Endothelial cell (in vitro differentiated cells): Measurements from ENCODE around the gene MKRN3. TPM values are rescaled to one million over a fixed set of nuclear protein-coding genes. Genes with fewer than 3 reads are reported as not detected.

Experiments
- DNase-seq: peaks from one replicate; pipeline ENCODE4 v3.0.0; 2021; ENCODE audit warnings: low spot score
- H3K27ac Mint-ChIP-seq: one replicate; pipeline ENCODE4 v1.8.0; 2021; ENCODE audit warnings: mixed read lengths, inconsistent platforms; ENCODE audit not compliant: unreplicated experiment
- H3K27me3 Mint-ChIP-seq: one replicate; pipeline ENCODE4 v1.8.0; 2021; ENCODE audit warnings: mild to moderate bottlenecking, moderate library complexity, mixed read lengths, inconsistent platforms; ENCODE audit not compliant: unreplicated experiment
- H3K36me3 Mint-ChIP-seq: one replicate; pipeline ENCODE4 v1.8.0; 2021; ENCODE audit warnings: mild to moderate bottlenecking, low read depth, mixed read lengths, inconsistent platforms; ENCODE audit not compliant: unreplicated experiment
- H3K4me1 Mint-ChIP-seq: one replicate; pipeline ENCODE4 v1.8.0; 2021; ENCODE audit warnings: mild to moderate bottlenecking, mixed read lengths, inconsistent platforms; ENCODE audit not compliant: unreplicated experiment
- H3K4me3 Mint-ChIP-seq: one replicate; pipeline ENCODE4 v1.8.0; 2021; ENCODE audit warnings: mild to moderate bottlenecking, mixed read lengths, inconsistent platforms; ENCODE audit not compliant: unreplicated experiment
- H3K9me3 Mint-ChIP-seq: one replicate; pipeline ENCODE4 v1.8.0; 2021; ENCODE audit warnings: mixed read lengths, inconsistent platforms; ENCODE audit not compliant: unreplicated experiment
- CTCF ChIP-seq: fragments of 200-600 bp; sonication (generic); IDR thresholded peaks from one replicate; pipeline ENCODE4 v1.5.0; 2021; ENCODE audit warnings: antibody characterized with exemption; ENCODE audit not compliant: unreplicated experiment
- total RNA-seq: library from RNA; stranded (reverse); fragmentation: NEBNext Ultra II Directional; extraction: Animal tissue kit (Norgen Biotek cat#: 25700); gene quantifications from one replicate; pipeline ENCODE4 v1.2.1, GENCODE V29; 2021; ENCODE audit not compliant: unreplicated experiment

The MKRN3 gene
- total RNA-seq, 1 donor from 2014 or later, result 0.85 TPM

DNA sequence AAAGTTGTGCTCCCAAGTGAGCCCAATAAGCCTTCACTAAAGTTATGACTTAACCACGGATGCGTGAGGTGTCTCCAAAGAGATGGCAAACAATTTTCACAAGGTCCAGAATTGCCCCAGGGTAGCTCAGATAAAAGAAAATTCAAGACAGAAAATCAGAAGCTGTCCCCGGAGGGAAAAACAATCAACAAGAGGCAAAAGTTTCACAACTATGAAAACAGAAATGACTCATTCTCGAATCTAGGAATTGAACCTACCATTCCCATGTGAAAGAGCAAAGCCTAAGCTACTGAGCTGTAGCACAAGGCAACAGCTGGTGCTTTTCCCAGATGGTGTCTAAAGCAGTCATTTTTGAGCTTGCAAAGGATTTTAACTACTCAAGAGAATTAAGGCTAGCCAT is 33.5 kb upstream of the MKRN3 start:
- Mint-ChIP-seq H3K36me3 (no peaks in the 10 kb centered on the region), H3K27ac (no peak overlapping the region), H3K4me1 (no peaks in the 10 kb centered on the region), H3K9me3 (no peaks in the 10 kb centered on the region), H3K4me3 (no peak overlapping the region), H3K27me3 (peaks cover 1% of the 10 kb centered on the region)
- DNase-seq, result no peak
- TF ChIP-seq CTCF, result no peak

- no peak overlapping the region for H3K27ac Mint-ChIP-seq
- no peak overlapping the region for H3K4me3 Mint-ChIP-seq
- no peak for DNase-seq
- no peak for TF ChIP-seq CTCF
- H3K27me3 Mint-ChIP-seq, result peaks cover 1% of the 10 kb centered on the region
- no peaks in the 10 kb centered on the region for H3K36me3 Mint-ChIP-seq
- peaks cover 5% of the 10 kb centered on the region for H3K9me3 Mint-ChIP-seq
- no peaks in the 10 kb centered on the region for H3K4me1 Mint-ChIP-seq
Observed at GRCh38 chr15:23536659-23537058, 28.8 kb upstream of the MKRN3 start.

DNA sequence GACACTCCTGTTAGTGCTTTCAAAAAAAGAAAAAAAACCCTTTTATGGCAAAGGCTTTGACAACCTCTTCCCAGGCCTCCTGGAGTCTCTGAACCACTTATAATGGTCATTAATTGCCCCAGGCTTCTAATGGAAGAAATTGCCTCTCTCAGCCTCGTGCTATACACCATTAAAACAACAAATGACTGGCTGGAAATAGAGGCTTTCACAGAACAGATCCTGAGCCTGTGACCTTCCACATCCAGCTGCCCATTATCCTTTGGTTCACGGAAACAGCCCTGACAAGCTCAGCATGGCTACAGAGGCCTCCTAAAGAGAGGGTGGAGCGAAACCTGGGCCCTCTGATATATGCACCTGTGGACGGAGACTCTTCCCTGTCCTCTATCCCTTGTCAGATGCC is 26.8 kb upstream of the MKRN3 start:
- TF ChIP-seq CTCF, result no peak
- no peak for DNase-seq
- H3K4me3 Mint-ChIP-seq, result no peak overlapping the region
- no peak overlapping the region for H3K27ac Mint-ChIP-seq
- peaks cover 1% of the 10 kb centered on the region for H3K27me3 Mint-ChIP-seq
- H3K9me3 Mint-ChIP-seq, result peaks cover 5% of the 10 kb centered on the region
- no peaks in the 10 kb centered on the region for H3K36me3 Mint-ChIP-seq
- H3K4me1 Mint-ChIP-seq, result no peaks in the 10 kb centered on the region

GRCh38 chr15:23539892-23540291 is 25.6 kb upstream of the MKRN3 start:
- H3K36me3 Mint-ChIP-seq, result no peaks in the 10 kb centered on the region
- H3K27ac Mint-ChIP-seq, result no peak overlapping the region
- DNase-seq, result no peak
- no peaks in the 10 kb centered on the region for H3K4me1 Mint-ChIP-seq
- TF ChIP-seq CTCF, result no peak
- H3K27me3 Mint-ChIP-seq, result no peaks in the 10 kb centered on the region
- peaks cover 5% of the 10 kb centered on the region for H3K9me3 Mint-ChIP-seq
- H3K4me3 Mint-ChIP-seq, result no peak overlapping the region

- H3K36me3 Mint-ChIP-seq, result no peaks in the 10 kb centered on the region
- no peak overlapping the region for H3K4me3 Mint-ChIP-seq
- no peak for TF ChIP-seq CTCF
- H3K27me3 Mint-ChIP-seq, result no peaks in the 10 kb centered on the region
- H3K4me1 Mint-ChIP-seq, result no peaks in the 10 kb centered on the region
- H3K27ac Mint-ChIP-seq, result no peak overlapping the region
- peaks cover under 1% of the 10 kb centered on the region for H3K9me3 Mint-ChIP-seq
- no peak for DNase-seq
Observed at GRCh38 chr15:23546158-23546557, 19.3 kb upstream of the MKRN3 start.
